GM03348 (cell line): ENCODE results near the gene PLK2.
A peak's percentile ranks its signal among the peaks of the same experiment; 100 is the strongest.

Source experiments
- DNase-seq: peaks from one replicate; pipeline ENCODE4 v3.0.0; 2012; ENCODE audit warnings: low spot score

The PLK2 gene

GRCh38 chr5:58477760-58478376, 18.0 kb upstream of the PLK2 start:
- no peak for DNase-seq

- no peak for DNase-seq
Observed at GRCh38 chr5:58475404-58475803, 15.5 kb upstream of the PLK2 start.

GRCh38 chr5:58469896-58470295, 10.0 kb upstream of the PLK2 start:
- DNase-seq, result no peak

- peak; percentile 27 for DNase-seq
Observed at GRCh38 chr5:58466939-58467338, 7.1 kb upstream of the PLK2 start.

- peak; percentile 57 for DNase-seq
Observed at GRCh38 chr5:58462623-58463230, 2.8 kb upstream of the PLK2 start.

- no peak for DNase-seq
Observed at GRCh38 chr5:58462154-58462553, 2.3 kb upstream of the PLK2 start.

GRCh38 chr5:58460732-58461286, 923 bp upstream of the PLK2 start:
- DNase-seq, result peak; percentile 85

GRCh38 chr5:58459146-58460001, 512 bp downstream of the PLK2 start:
- peak; percentile 10 for DNase-seq

GRCh38 chr5:58458743-58459145, 1.1 kb downstream of the PLK2 start:
- no peak for DNase-seq

- no peak for DNase-seq
Observed at GRCh38 chr5:58458141-58458742, 1.6 kb downstream of the PLK2 start.

- DNase-seq, result no peak
Observed at GRCh38 chr5:58457050-58457449, 2.8 kb downstream of the PLK2 start.

GRCh38 chr5:58456486-58456885, 3.4 kb downstream of the PLK2 start:
- no peak for DNase-seq

GRCh38 chr5:58456026-58456425, 3.9 kb downstream of the PLK2 start:
- no peak for DNase-seq

- no peak for DNase-seq
Observed at GRCh38 chr5:58455480-58455879, 4.4 kb downstream of the PLK2 start.

GRCh38 chr5:58455066-58455465, 4.8 kb downstream of the PLK2 start:
- DNase-seq, result peak; percentile 9

GRCh38 chr5:58454025-58454424, 5.9 kb downstream of the PLK2 start:
- no peak for DNase-seq

- no peak for DNase-seq
Observed at GRCh38 chr5:58453306-58453705, 6.6 kb downstream of the PLK2 start.

GRCh38 chr5:58452566-58453258, 7.2 kb downstream of the PLK2 start:
- DNase-seq, result no peak

- DNase-seq, result no peak
Observed at GRCh38 chr5:58451732-58452565, 7.9 kb downstream of the PLK2 start.

- DNase-seq, result no peak
Observed at GRCh38 chr5:58450811-58451629, 8.9 kb downstream of the PLK2 start.
